Activated T-cell treated with anti-CD3 and anti-CD28 coated beads, Interleukin-2, amount 50 U/mL, for 1 hour (primary cell): Measurements from ENCODE around the gene DPYSL5.
A peak's percentile ranks its signal among the peaks of the same experiment; 100 is the strongest.

Experiments
- DNase-seq: peaks from one replicate; pipeline ENCODE4 v3.0.0-alpha.2; 2020

DPYSL5 gene

DNA sequence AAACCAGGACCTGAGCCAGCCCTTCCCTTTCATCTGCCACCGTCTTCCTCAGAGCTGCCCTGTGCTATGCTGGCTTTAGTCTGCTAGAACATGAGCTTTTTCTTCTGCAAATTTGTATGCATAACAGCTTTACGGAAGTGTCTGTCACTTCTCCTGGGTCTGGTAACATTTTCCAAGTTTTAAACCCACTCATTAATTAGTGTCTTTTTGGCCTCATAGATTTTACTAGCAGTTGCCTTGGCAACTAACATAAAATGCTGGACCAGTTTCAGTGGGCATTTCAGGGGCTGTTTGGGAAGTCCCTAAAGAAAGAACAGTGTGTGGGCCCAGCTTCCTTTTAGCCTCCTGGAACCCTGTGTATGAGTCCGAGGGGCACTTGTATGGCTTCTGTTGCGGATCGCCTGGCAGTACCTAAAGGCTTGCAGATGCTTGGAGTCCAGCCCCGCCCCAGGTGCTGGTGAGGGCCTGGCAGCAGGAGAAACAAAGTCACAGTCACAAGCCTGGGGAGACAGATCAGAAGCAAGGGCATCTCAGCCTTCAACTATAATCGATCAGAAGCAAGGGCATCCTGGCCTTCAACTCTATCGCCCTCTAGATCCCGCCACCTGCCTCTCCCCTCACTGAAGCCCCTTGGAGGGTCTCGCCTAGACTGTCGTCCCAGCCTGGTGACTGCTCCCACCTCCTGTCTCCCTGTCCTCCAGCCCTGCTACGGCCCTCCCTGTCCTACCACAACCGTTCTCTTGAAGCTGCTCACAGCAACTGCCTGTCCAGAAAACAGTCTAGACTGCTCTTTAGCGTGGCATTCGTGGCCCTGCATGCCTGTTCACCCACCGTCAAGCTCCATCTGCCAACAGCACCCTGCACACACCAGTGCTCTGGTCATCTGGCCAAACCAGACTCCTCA is 85.8 kb downstream of the DPYSL5 start:
- DNase-seq: no peak

DNA sequence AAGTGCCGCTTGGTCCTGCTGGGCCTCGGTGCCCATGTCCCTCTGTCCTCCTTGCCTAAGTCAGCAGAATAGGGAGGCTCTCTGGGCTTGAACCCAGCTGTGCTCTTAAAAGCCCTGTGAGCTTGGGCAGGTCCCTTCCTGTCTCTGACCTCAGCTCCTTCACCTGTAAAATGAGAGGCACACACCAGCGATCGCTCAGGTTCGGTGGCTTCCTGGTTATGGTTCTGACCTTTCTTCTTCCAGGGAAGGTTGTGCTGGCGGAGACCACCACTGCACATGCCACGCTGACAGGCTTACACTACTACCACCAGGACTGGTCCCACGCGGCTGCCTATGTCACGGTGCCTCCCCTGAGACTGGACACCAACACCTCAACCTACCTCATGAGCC is 86.4 kb downstream of the DPYSL5 start:
- no peak for DNase-seq

DNA sequence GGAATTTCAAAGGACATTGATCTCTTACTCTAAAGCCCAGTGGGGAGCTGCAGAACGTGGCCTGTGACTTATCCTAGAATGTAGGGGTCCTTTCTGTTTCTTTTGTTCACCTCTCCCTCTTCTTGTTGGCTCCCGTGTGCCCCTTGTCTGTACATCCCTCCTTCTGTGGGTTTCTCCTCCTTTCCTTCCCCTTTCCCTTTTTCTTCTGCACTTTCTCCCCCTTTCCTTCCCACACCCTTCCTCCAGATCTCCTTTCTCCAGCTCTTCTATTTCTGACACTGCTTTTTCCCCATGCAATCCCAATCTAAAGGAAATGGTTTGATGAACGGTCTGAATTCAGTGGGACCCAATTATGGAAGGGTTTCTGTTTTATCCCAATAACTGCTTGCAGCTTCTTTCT is 87.1 kb downstream of the DPYSL5 start:
- DNase-seq: no peak

DNA sequence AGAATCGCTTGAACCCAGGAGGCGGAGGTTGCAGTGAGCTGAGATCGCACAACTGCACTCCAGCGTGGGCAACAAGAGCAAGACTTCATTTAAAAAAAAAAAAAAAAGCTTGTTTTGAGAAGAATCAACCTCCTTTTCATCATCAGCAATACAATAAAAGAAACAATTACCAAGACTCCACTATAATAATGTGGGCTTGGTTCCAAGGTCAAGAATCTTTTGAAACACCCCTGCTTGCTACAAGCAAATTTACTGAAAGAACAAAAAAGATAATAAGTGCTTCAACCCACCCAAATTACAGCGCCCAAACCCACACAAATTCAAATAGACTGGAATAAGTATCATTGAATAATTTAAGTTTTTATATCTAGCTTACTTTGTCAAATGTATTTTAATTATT is 88.9 kb downstream of the DPYSL5 start:
- DNase-seq: no peak

DNA sequence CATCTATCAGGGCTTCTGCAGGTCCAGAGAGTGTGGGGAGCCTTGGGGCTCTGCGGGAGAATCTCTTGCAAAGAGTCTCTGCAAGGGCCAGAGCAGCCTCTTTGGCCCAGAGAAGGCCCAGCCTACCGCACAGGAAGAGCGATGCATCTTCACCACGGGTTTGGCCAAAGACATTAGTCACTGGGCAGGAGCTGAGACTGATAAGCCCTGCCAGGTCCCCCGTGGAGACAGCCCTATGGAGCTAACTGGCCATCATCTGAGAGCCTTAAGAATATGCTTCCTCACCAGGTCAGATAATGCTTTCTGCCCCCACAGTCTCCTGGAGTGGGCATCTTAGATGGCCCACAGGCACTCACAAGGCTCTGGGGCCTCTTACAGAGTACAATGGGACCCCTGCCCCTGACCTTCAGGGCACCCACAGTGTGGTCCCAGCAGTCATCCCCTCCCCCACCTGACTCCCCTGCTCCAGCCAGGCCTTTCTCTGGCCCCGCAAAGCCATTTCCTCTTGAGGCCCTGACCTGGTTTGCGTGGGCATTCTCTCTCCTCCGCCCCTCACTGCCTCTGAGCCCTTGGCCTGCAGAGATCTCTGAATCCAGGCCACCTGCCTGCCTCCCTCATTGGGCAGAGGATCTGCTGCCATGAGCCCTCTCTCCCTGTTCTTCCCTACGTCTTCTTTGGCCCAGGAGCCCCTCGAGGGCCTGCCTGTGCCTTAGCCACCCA is 90.6 kb downstream of the DPYSL5 start:
- DNase-seq: no peak

DNA sequence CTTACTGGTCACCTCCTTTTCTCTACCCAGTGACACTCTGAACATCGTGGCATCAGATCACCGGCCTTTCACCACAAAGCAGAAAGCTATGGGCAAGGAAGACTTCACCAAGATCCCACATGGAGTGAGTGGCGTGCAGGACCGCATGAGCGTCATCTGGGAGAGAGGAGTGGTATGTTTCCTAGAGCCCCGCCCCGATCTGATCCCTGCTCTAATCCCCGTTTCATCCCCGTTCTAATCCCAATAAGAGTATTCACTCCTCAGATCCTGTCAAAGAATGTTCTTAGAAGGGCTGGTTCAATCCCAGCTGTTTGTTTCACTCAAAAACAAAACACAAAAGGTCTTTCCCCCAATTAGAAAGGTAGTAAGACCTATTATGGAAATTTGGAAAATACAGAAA is 92.1 kb downstream of the DPYSL5 start:
- DNase-seq: no peak

DNA sequence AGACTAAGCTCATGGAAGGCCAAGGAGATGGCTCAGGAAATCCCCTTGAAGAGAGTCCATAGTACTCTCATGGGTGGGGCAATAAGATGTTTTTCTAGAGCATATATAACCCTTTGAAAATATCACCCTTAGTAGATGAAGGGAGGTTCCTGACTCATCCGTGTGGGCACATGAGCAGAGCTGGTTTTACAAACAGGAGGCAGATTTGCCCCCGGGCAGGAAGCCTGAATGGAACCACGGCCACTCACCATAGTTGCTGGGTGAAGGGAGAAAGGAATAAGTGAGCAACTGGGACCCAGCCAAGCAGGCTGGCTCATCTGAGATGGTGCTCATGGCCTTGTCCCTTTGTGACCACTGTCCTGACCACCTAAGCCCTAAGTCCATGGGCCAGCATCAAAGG is 93.6 kb downstream of the DPYSL5 start:
- no peak for DNase-seq

DNA sequence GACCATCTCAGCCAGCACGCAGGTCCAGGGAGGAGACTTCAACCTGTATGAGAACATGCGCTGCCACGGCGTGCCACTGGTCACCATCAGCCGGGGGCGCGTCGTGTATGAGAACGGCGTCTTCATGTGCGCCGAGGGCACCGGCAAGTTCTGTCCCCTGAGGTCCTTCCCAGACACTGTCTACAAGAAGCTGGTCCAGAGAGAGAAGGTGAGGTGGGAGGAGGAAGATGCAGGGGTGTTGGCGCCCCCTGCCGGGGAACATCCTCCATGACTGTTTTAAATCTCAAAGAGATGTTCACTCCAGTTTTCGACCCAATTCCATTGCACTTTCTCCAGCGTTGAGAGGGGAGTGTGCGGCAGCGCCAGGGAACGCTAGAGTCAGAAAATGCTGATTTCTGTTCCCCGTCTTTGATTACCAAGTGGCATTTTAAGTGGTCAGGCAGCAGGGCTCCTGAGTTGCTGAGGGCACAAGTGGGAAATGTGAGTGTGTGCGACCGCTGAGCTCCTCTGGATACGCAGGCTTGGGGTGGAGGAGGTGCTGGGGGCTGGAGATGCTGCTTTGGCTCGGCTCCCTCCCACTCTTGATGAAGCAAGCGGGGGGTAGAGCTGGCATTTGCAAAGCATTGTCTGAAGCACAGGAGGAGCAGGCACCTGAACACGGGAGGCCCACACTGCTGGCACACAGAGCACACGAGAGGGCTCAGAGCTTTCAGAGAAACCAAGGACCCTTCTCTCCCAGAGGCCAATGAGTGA is 94.8 kb downstream of the DPYSL5 start:
- peak; percentile 68 for DNase-seq

DNA sequence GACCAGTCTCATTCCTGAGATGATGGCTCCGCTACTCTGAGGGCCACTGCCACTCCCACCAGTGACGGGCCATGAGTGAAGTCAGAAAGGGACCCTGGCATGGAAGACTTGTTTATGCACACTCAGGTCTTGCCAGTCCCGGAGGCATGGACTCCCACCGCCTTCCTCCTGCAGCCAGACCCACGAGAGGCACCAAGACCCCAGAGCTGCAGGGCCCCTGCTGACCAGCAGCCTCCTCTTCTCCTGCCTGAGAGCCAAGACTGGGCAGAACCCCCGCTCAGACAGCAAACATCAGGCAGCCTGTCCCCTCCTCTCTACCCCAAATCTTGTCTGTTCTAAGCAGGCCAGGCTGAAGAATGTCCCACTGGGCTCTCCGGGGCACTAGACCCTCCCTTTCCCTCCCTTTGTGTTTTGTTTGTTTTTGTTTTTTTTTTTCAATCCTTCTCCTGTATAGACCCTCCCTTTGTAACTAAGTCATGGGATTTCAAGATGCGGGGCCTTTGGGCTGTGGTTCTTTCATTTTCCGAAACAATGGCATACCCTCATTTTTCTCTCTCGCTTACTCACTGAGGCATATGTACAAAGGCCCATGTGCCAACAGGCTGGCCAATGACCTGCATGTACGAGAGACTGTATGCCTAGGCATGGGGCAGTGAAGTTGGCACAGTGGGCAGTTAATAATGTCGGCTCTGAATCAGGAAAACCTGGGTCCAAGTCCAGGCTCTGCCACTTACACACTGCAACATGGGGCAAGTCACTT is 98.2 kb downstream of the DPYSL5 start:
- DNase-seq: no peak

DNA sequence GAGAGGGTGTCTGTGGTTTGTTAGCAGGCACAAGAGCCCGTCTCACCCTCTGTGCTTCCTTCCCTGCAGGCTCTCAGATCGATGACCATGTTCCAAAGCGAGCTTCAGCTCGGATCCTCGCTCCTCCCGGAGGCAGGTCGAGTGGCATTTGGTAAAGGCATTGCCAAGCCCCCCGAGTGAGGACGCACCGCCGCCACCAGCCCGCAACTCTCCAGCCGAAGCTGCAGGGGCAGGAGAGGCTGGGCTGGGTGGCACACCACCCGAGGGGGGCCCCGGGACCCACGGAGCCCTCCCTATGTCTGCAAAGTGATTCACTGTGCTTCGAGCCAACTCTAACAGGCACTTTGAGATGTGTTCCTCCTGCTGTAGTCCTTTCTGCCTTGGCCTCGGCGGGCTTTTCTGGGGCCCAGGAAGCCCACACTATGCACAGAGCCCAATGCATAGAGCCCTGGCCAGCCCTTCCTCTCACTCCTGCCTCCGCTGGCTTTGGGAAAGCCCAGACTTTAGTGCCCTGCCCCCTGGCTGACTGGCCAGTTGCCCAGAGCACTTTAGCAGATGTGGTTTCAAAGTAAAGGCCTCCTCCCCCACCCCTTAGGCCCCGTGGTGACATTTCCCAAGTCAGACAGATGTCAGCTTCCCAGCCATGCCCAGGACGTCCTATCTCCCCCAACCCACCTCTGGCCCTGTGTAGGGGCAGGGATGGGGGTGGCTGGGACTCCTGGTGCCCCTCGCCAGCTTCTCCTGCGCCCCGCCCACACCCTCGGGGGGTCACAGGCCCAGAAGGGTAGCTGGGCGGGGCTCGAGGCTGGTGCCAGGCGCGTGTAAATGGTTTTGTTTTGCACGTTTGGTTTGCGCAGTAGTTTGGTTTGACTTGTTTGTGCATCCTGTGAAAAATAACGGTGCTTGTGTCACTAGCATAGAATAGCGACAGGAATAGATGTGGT is 99.2 kb downstream of the DPYSL5 start:
- no peak for DNase-seq

DNA sequence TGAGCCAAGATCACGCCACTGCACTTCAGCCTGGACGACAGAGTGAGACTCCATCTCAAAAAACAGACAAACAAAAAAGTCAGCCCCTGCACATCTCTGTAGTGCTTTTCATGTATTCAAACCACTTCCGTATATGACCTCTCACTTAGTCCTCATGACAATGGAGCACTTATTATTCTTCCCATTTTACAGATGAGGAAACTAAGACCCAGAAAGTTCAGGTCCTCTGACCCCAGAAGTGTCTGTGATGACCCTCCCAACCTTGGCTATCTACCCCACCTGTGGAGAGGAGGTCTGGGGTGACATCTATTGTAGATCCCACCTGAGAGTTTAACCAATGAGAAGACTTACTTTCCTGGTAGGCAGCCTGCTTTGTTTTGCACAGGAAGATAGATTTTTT is 100.9 kb downstream of the DPYSL5 start:
- no peak for DNase-seq

DNA sequence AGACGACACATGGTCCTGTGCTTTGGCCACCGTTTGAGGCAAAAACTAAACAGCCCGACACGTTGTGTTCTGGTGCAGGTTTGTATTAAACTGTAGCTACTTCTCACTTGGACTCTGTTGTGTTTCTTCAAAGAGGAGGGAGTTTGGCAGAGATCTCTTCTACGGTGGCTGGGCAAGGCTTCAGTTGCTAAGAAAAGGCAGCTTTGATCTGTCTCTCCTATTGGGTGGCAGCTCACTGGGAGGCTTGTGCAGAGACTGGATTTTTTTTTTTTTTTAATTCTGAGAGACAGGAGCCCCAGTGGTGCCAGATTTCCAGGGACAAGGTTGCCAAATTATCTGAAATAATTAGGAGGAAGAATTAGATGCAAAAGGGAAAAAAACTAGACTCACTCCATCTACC is 102.3 kb downstream of the DPYSL5 start:
- no peak for DNase-seq

DNA sequence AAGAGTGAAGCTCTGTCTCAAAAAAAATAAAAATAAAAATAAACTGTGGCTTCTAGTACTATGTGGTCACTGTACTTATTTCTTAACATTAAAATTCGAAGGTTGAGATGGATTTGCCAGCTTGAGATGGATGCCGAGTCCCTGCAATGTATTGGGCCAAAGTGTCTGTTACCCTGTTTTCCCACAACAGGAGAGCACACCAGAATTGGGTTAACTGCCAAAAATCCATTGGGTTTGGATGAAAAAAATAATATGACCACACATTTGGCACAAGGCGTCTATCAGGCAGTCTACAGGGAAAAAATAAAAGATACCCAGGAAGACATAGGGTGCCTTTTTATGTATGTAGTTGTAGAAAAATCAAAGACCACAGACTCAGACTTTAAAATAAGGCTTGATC is 103.3 kb downstream of the DPYSL5 start:
- no peak for DNase-seq

DNA sequence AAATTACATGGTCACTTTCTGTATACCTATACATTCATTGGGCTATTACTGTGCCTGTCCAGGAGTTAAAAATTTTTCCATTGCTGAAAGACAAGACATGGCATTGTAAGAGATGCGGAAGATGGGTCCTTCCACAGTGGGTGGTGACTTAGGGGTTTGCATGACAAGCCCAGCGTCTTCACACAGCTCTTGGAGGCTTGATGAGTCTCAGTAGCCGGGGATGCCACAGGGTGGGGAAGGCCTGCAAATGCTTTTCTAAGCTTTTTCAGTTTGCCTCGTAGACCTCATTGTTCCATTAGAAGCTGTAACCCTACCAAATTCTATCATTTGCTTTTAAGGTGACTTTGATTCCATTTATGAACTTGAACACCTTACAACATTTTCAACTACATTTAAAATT is 104.4 kb downstream of the DPYSL5 start:
- DNase-seq: no peak

DNA sequence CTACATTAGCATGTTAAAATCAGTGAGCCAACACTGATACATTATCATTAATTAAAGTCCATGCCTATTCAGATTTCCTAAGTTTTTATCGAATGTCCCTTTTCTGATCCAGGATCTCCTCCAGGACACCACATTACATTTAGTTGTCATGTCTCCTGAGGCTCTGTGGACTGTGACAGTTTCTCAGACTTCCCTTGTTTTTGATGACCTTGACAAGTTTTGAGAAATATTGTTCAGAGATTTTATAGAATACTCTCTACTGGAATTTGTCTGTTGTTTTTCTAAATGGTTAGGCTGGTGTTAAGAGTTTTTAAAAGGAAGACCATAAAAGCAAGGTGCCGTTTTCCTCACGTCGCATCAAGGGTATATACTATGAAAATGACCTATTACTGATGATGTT is 106.2 kb downstream of the DPYSL5 start:
- no peak for DNase-seq

DNA sequence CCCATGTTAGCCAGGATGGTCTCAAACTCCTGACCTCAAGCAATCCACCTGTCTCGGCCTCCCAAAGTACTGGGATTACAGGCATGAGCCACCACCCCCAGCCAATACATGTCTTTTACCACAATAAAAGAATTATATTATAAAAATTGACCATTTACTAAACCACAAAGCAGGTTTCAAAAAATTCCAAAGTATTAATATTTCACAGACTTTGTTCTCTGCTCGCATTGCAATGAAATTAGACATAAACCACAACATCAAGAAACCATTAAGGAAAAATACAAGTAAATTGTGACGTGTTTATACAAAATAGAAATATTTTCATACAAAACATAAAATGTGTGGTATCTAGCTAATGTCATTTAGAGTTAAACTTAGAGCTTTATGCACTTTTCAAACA is 109.1 kb downstream of the DPYSL5 start:
- no peak for DNase-seq

DNA sequence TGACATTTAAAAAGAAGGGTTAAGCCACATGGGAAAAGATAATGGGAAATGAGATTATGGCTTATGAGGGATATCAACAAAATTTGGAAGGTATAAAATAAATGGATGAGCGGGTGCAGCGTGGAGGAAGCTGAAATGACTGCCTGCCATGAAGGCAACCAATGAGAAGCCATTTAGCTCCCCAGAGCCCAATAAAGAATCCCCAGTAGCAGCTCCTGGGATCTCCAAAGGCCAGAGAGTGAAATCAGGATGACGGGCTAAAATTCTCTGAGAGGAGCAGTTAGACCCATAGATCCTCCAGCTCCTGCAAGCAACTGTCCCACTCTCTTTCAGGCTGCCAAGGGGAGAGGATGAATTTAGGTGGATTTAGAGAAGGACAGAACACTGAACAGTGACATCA is 109.6 kb downstream of the DPYSL5 start:
- DNase-seq: no peak

DNA sequence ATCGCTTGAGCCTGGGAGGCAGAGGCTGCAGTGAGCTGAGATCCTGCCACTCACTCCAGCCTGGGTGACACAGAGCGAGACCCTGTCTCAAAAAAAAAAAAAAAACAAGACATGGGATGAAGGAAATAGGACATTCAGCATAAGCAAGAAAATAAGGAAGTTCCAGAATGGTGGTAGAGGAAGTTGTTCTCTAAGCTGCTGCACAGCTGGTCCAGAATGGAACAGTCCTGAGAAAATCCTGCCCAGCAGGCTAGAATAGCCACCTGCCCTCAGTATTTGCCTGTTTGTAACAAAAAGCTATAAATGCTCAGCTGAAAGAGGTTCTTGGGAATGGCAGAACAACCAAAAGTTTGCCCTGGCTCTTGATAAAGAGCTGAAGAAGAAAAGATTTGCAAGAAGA is 111.4 kb downstream of the DPYSL5 start:
- DNase-seq: no peak

DNA sequence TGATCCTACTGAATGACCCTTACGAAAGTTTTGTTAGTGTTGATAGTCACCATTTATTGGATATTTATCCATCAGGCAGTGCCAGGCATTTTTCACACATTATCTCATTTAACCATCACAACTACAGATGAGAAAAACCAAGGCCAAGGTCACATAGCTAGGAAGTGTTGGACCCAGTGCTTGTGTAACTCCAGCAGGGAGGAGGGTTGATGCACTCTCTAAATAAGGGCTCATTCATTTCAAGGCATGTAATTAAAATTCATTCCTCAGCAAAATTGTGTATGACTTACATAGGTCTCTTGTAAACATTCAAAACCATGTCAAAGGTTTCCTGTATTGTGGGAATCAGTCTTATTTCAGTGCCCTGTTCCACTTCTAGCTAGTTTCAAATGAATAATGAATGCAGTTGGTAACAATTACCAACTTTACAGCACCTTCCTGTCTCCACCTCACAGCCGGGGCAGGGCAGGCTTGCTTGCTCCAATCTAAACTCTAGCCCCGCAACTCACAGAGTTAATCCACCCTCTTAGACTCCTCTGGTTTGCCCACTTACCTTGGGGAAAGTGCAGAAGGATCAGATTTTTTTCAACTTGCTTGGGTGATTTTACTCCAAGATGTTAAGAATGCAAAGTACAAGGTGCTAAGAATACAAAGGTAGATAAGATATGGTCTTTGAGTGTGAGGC is 116.7 kb downstream of the DPYSL5 start:
- DNase-seq: no peak

DNA sequence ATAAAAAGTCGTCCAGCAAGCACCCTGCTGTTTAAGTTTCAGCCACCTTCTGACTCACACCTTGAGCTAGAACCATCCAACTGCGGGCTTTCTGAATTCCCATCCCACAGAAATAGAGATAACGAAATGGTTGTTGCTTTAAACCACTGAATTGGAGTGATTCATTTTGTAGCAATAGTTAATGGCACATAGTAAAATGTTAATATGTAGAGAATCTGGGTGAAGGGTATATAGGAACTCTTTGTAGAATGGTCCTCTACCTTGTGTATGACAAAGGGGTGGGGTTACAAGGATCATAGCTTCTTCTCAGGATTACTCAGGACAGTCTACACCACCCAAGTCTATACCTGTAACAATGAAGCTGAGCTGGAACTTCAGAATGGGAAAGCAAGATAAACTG is 120.1 kb downstream of the DPYSL5 start:
- no peak for DNase-seq
